Chondrocyte (in vitro differentiated cells): ENCODE results near the gene DNM3. TPM values are rescaled to one million over a fixed set of nuclear protein-coding genes. Genes with fewer than 3 reads are reported as not detected.
"Not testable (repeated sequence)": the region's sequence is repeated elsewhere in the genome, so short reads cannot be mapped to it uniquely, and the experiment has no call there.

Source experiments
- DNase-seq: peaks from one replicate; pipeline ENCODE4 v3.0.0; 2021; ENCODE audit warnings: mixed read lengths, low spot score
- H3K27ac Mint-ChIP-seq: one replicate; pipeline ENCODE4 v1.8.0; 2021; ENCODE audit warnings: mild to moderate bottlenecking, moderate library complexity, mixed read lengths; ENCODE audit not compliant: unreplicated experiment
- H3K27me3 Mint-ChIP-seq: 2 replicates; pipeline ENCODE4 v1.8.0; 2021; ENCODE audit warnings: low read depth, mixed read lengths
- H3K36me3 Mint-ChIP-seq: 2 replicates; pipeline ENCODE4 v1.8.0; 2021; ENCODE audit warnings: low read depth, mixed read lengths
- H3K4me1 Mint-ChIP-seq: 2 replicates; pipeline ENCODE4 v1.8.0; 2021; ENCODE audit warnings: low read depth, mild to moderate bottlenecking, mixed read lengths
- H3K4me3 Mint-ChIP-seq: one replicate; pipeline ENCODE4 v1.8.0; 2021; ENCODE audit warnings: mild to moderate bottlenecking, moderate library complexity, mixed read lengths; ENCODE audit not compliant: unreplicated experiment
- H3K9me3 Mint-ChIP-seq: 2 replicates; pipeline ENCODE4 v1.8.0; 2021; ENCODE audit warnings: low read depth, mixed read lengths
- total RNA-seq: library from RNA; stranded (reverse); gene quantifications from 3 replicates; pipeline ENCODE4 v1.2.1, GENCODE V29; 2021
- TF ChIP-seq, protein P1 (sequence below): fragments of 200-600 bp; sonication (generic); IDR thresholded peaks from 2 replicates; pipeline ENCODE4 v1.5.0; 2021; ENCODE audit warnings: antibody characterized with exemption, mild to moderate bottlenecking, moderate library complexity

DNM3 gene
- total RNA-seq, 1 donor from 2014 or later, result 12.4 TPM

DNA sequence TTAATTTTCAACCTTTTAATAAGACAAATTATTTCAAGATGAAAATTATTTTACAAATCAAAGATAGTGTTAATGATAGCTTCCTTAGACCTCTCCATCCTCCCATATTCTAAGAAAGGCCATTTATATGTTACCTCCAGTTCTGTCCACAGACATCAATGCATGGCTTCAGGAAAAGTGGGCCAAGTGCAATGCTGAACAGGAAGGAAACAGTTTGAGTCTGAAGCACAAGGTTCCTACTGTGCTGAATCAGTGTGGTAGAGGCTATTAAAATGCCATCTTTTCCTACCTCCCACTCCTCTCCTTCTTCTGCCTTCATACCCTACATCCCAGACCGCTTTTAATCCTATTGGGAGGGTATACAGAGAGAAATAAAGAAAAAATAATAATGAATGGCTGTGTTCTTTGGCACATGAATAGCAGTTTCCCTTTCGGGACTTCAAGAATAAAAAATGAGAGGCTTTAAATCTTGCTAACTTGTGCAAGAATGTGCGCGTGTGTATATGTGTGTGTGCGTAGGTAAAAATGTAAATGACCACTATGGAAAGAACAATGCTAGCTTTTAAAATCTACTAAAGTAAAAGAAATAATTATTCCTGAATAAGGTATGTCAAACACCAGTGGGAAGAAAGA, 516.6 kb downstream of the DNM3 start:
- Mint-ChIP-seq H3K9me3 (no peaks in the 10 kb centered on the region), H3K4me3 (peak overlapping the region; percentile 56), H3K27me3 (no peaks in the 10 kb centered on the region), H3K4me1 (peaks cover 69% of the 10 kb centered on the region), H3K36me3 (no peaks in the 10 kb centered on the region), H3K27ac (peak overlapping the region; percentile 96)
- no peak for DNase-seq
- TF ChIP-seq, protein P1, sequence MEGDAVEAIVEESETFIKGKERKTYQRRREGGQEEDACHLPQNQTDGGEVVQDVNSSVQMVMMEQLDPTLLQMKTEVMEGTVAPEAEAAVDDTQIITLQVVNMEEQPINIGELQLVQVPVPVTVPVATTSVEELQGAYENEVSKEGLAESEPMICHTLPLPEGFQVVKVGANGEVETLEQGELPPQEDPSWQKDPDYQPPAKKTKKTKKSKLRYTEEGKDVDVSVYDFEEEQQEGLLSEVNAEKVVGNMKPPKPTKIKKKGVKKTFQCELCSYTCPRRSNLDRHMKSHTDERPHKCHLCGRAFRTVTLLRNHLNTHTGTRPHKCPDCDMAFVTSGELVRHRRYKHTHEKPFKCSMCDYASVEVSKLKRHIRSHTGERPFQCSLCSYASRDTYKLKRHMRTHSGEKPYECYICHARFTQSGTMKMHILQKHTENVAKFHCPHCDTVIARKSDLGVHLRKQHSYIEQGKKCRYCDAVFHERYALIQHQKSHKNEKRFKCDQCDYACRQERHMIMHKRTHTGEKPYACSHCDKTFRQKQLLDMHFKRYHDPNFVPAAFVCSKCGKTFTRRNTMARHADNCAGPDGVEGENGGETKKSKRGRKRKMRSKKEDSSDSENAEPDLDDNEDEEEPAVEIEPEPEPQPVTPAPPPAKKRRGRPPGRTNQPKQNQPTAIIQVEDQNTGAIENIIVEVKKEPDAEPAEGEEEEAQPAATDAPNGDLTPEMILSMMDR, result no peak

DNA sequence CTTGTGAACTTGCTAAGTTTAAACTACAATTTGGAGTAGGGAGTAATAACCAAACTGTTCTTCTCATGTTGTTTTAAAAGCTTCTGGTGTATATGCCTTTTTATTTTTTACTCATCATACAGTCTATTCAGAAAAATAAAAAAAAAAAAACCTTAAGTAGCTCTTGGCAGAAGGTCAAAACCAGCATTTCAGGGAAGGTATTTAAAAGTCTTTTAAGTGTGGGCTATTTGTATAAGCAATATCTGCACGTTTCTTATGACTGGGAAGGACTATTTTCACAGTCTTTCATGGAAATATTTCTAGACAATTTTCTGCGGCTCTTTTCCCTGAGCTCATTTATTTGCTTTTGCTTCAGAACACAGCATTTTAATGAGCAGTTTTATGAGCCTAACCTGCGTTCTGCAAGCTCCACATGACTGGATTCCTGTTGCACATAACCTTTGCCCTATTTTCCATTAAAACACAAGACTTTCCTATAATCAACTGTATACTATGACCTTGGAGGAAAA, 518.2 kb downstream of the DNM3 start:
- no peaks in the 10 kb centered on the region for H3K27me3 Mint-ChIP-seq
- peaks cover 56% of the 10 kb centered on the region for H3K4me1 Mint-ChIP-seq
- no peak for DNase-seq
- H3K9me3 Mint-ChIP-seq, result no peaks in the 10 kb centered on the region
- peak overlapping the region; percentile 56 for H3K4me3 Mint-ChIP-seq
- H3K27ac Mint-ChIP-seq, result peak overlapping the region; percentile 96
- TF ChIP-seq, protein P1, result no peak
- no peaks in the 10 kb centered on the region for H3K36me3 Mint-ChIP-seq

DNA sequence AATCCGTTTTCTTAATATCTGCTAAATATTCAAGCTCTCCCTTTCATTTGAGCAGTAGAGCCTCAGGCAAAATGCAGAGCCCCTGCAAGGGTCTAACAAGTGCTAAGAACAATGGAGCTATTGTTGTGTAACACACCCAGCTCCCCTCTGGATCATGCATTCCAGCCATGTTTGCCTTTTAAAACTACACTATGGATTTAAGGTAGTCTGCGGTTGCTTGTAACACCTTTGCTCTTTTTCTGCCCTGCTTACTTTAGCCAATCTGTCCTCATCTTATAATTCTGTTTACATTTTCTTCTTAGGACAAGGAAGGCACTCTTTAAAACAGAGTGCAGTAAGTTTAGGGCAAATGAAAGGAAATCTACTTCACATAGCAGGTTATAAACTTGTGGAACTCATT, 519.2 kb downstream of the DNM3 start:
- Mint-ChIP-seq H3K4me1 (peaks cover 56% of the 10 kb centered on the region), H3K9me3 (peaks cover 3% of the 10 kb centered on the region), H3K27me3 (no peaks in the 10 kb centered on the region), H3K36me3 (no peaks in the 10 kb centered on the region), H3K27ac (peak overlapping the region; percentile 89), H3K4me3 (no peak overlapping the region)
- DNase-seq, result no peak
- TF ChIP-seq, protein P1, result no peak

DNA sequence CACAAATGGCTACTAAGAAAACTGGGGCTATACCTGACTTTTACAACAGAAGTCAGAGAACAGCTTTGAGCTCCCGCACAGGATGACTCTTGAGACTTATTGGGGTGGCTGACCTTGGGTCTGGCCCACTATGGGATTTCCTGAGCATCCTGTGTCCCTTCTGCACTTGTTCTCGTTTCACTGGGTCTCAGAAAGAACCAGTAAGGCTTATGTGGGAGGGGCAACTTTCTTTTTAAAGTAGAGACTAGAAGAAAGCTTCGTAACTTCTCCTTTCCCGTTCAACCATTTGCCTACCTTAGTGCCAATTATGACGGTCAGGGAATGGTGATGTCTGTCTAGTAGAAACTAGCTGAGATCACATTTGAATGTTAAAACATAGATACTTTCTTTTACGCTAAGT, 519.7 kb downstream of the DNM3 start:
- H3K4me1 Mint-ChIP-seq, result peaks cover 55% of the 10 kb centered on the region
- peaks cover 3% of the 10 kb centered on the region for H3K9me3 Mint-ChIP-seq
- H3K36me3 Mint-ChIP-seq, result no peaks in the 10 kb centered on the region
- H3K27ac Mint-ChIP-seq, result peak overlapping the region; percentile 89
- TF ChIP-seq, protein P1, result no peak
- DNase-seq, result no peak
- H3K27me3 Mint-ChIP-seq, result no peaks in the 10 kb centered on the region
- H3K4me3 Mint-ChIP-seq, result no peak overlapping the region

DNA sequence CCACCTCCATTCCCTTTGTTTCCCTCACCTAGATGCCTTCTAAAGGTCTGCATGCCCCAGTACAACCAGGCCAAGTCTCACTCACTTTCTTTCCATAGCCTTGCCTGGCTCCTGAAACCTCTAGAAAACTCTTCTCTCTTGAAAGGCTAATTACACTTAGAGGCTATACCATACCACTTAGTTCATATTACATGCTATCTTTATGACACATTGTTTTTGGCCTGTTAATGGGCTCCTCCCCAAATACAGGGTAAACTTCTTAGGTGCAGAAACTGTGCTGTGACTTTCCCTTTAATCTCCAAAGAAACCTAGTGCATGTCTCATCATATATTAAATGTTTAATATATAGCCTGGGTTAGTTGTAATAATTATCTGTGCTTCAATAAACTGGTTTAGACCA, 522.6 kb downstream of the DNM3 start:
- no peak overlapping the region for H3K27ac Mint-ChIP-seq
- peaks cover 26% of the 10 kb centered on the region for H3K4me1 Mint-ChIP-seq
- H3K36me3 Mint-ChIP-seq, result peaks cover 15% of the 10 kb centered on the region
- H3K4me3 Mint-ChIP-seq, result no peak overlapping the region
- DNase-seq, result no peak
- TF ChIP-seq, protein P1, result no peak
- H3K9me3 Mint-ChIP-seq, result peaks cover 24% of the 10 kb centered on the region
- H3K27me3 Mint-ChIP-seq, result no peaks in the 10 kb centered on the region

DNA sequence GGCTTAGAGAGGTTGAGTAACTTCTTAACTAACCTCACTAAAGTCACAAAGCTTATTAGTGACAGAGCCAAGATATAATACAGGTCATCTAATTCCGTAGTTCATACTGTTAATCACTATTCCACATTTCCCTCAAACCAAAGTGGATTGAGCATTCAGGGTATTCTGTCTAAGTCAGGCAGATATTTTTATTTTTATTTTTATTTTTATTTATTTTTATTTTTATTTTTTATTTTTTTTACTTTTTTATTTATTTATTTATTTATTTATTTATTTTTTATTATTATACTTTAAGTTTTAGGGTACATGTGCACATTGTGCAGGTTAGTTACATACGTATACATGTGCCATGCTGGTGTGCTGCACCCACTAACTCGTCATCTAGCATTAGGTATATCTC, 530.3 kb downstream of the DNM3 start:
- H3K4me1 Mint-ChIP-seq, result peaks cover 33% of the 10 kb centered on the region
- peaks cover 27% of the 10 kb centered on the region for H3K9me3 Mint-ChIP-seq
- H3K4me3 Mint-ChIP-seq, H3K27ac Mint-ChIP-seq, H3K27me3 Mint-ChIP-seq, DNase-seq: not testable (repeated sequence)
- H3K36me3 Mint-ChIP-seq, result peaks cover 13% of the 10 kb centered on the region
